ENCODE results near the gene DNAJC3.
"Not testable (repeated sequence)": the region's sequence is repeated elsewhere in the genome, so short reads cannot be mapped to it uniquely, and the experiment has no call there.

The DNAJC3 gene

GRCh38 chr13:95740071-95740978, 63.4 kb downstream of the DNAJC3 start:
- H3K27me3 ChIP-seq (ENCODE audit: control insufficient read depth, insufficient read depth, low read length); DNase-seq (ENCODE audit: low read depth, low spot score); H3K4me3 ChIP-seq (ENCODE audit: low read length); H3K27ac ChIP-seq (ENCODE audit: low read length); H3K36me3 ChIP-seq (ENCODE audit: control insufficient read depth, insufficient read depth, low read length); H3K9me3 ChIP-seq (ENCODE audit: control insufficient read depth, insufficient read depth, low read length); H3K4me1 ChIP-seq (ENCODE audit: control insufficient read depth, insufficient read depth, low read length): not testable (repeated sequence)
- no CpG with 5 or more reads among the region's 37 CpGs for WGBS (ENCODE audit: insufficient coverage, insufficient read length)

DNA sequence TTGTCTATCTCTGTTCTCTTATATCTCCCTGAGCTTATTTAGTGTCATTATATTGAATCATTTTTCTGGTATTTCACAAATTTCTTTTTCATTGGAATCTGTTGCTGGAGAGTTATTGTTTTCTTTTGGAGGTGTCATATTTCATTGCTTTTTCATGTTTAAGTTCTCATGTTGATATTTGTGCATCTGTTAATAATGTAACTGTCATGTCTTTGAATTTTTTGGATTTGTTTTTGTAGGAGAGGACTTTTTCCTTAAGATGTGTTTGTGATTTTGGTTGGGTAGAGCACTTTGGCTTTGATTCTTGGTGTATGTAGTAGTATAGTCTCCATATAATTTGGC, 64.0 kb downstream of the DNAJC3 start:
- H3K4me1 ChIP-seq (ENCODE audit: control insufficient read depth, insufficient read depth, low read length), result 0 out of 2 replicates have a peak, but pooled peaks cover 1% of the 10 kb centered on the region
- H3K9me3 ChIP-seq (ENCODE audit: control insufficient read depth, insufficient read depth, low read length), result no peaks in the 10 kb centered on the region
- no peaks in the 10 kb centered on the region for H3K27me3 ChIP-seq (ENCODE audit: control insufficient read depth, insufficient read depth, low read length)
- no peak overlapping the region for H3K4me3 ChIP-seq (ENCODE audit: low read length)
- no peak for DNase-seq (ENCODE audit: low read depth, low spot score)
- H3K36me3 ChIP-seq (ENCODE audit: control insufficient read depth, insufficient read depth, low read length), result no peaks in the 10 kb centered on the region
- no peak overlapping the region for H3K27ac ChIP-seq (ENCODE audit: low read length)

GRCh38 chr13:95741584-95742563, 64.9 kb downstream of the DNAJC3 start:
- Histone ChIP-seq H3K4me3 (ENCODE audit: low read length) (no peak overlapping the region), H3K27me3 (ENCODE audit: control insufficient read depth, insufficient read depth, low read length) (no peaks in the 10 kb centered on the region), H3K9me3 (ENCODE audit: control insufficient read depth, insufficient read depth, low read length) (no peaks in the 10 kb centered on the region), H3K27ac (ENCODE audit: low read length) (no peak overlapping the region), H3K36me3 (ENCODE audit: control insufficient read depth, insufficient read depth, low read length) (no peaks in the 10 kb centered on the region), H3K4me1 (ENCODE audit: control insufficient read depth, insufficient read depth, low read length) (0 out of 2 replicates have a peak, but pooled peaks cover 1% of the 10 kb centered on the region)
- WGBS (ENCODE audit: insufficient coverage, insufficient read length), result no CpG with 5 or more reads among the region's 4 CpGs
- DNase-seq (ENCODE audit: low read depth, low spot score), result no peak

- Histone ChIP-seq H3K4me3 (ENCODE audit: low read length) (no peak overlapping the region), H3K27ac (ENCODE audit: low read length) (no peak overlapping the region), H3K9me3 (ENCODE audit: control insufficient read depth, insufficient read depth, low read length) (no peaks in the 10 kb centered on the region), H3K36me3 (ENCODE audit: control insufficient read depth, insufficient read depth, low read length) (no peaks in the 10 kb centered on the region), H3K27me3 (ENCODE audit: control insufficient read depth, insufficient read depth, low read length) (no peaks in the 10 kb centered on the region), H3K4me1 (ENCODE audit: control insufficient read depth, insufficient read depth, low read length) (0 out of 2 replicates have a peak, but pooled peaks cover 1% of the 10 kb centered on the region)
- no CpG with 5 or more reads among the region's 3 CpGs for WGBS (ENCODE audit: insufficient coverage, insufficient read length)
- no peak for DNase-seq (ENCODE audit: low read depth, low spot score)
Measured at GRCh38 chr13:95743192-95743591, 66.3 kb downstream of the DNAJC3 start.

DNA sequence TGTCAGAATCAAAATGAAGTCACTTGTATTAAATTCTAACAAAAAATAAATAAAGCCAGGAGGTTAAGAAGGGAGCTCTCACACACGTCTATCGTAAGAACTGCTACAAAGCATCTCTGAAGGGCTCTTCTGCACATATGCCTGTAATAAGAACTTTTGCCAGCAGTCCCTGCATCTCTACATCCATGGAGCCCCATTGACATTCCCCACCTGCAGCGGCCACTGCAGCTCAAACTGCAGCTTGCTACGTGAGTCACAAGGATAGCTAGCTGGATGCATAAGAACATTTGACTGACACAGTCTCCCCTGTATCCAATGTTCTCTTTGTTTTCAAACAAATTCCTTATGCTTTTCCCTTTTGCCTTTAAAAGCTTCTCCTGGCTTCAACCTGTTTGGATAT, 68.3 kb downstream of the DNAJC3 start:
- Histone ChIP-seq H3K36me3 (ENCODE audit: control insufficient read depth, insufficient read depth, low read length) (no peaks in the 10 kb centered on the region), H3K27me3 (ENCODE audit: control insufficient read depth, insufficient read depth, low read length) (no peaks in the 10 kb centered on the region), H3K4me1 (ENCODE audit: control insufficient read depth, insufficient read depth, low read length) (0 out of 2 replicates have a peak, but pooled peaks cover 1% of the 10 kb centered on the region), H3K4me3 (ENCODE audit: low read length) (no peak overlapping the region), H3K9me3 (ENCODE audit: control insufficient read depth, insufficient read depth, low read length) (no peaks in the 10 kb centered on the region), H3K27ac (ENCODE audit: low read length) (no peak overlapping the region)
- no CpG with 5 or more reads among the region's 4 CpGs for WGBS (ENCODE audit: insufficient coverage, insufficient read length)
- DNase-seq (ENCODE audit: low read depth, low spot score), result no peak

- no peaks in the 10 kb centered on the region for H3K36me3 ChIP-seq (ENCODE audit: control insufficient read depth, insufficient read depth, low read length)
- no peak for DNase-seq (ENCODE audit: low read depth, low spot score)
- no peak overlapping the region for H3K27ac ChIP-seq (ENCODE audit: low read length)
- no peak overlapping the region for H3K4me3 ChIP-seq (ENCODE audit: low read length)
- H3K27me3 ChIP-seq (ENCODE audit: control insufficient read depth, insufficient read depth, low read length), result no peaks in the 10 kb centered on the region
- H3K9me3 ChIP-seq (ENCODE audit: control insufficient read depth, insufficient read depth, low read length), result no peaks in the 10 kb centered on the region
- 0 out of 2 replicates have a peak, but pooled peaks cover 1% of the 10 kb centered on the region for H3K4me1 ChIP-seq (ENCODE audit: control insufficient read depth, insufficient read depth, low read length)
- WGBS (ENCODE audit: insufficient coverage, insufficient read length), result no CpG with 5 or more reads among the region's 2 CpGs
Measured at GRCh38 chr13:95745752-95746151, 68.8 kb downstream of the DNAJC3 start.

GRCh38 chr13:95749545-95749944, 72.6 kb downstream of the DNAJC3 start:
- H3K9me3 ChIP-seq (ENCODE audit: control insufficient read depth, insufficient read depth, low read length), result no peaks in the 10 kb centered on the region
- no peaks in the 10 kb centered on the region for H3K4me1 ChIP-seq (ENCODE audit: control insufficient read depth, insufficient read depth, low read length)
- no peak overlapping the region for H3K4me3 ChIP-seq (ENCODE audit: low read length)
- H3K27me3 ChIP-seq (ENCODE audit: control insufficient read depth, insufficient read depth, low read length), result no peaks in the 10 kb centered on the region
- no peaks in the 10 kb centered on the region for H3K36me3 ChIP-seq (ENCODE audit: control insufficient read depth, insufficient read depth, low read length)
- no peak overlapping the region for H3K27ac ChIP-seq (ENCODE audit: low read length)
- no peak for DNase-seq (ENCODE audit: low read depth, low spot score)
- WGBS (ENCODE audit: insufficient coverage, insufficient read length), result no CpG with 5 or more reads among the region's 4 CpGs

GRCh38 chr13:95752677-95753076, 75.7 kb downstream of the DNAJC3 start:
- Histone ChIP-seq H3K9me3 (ENCODE audit: control insufficient read depth, insufficient read depth, low read length) (no peaks in the 10 kb centered on the region), H3K36me3 (ENCODE audit: control insufficient read depth, insufficient read depth, low read length) (no peaks in the 10 kb centered on the region), H3K4me1 (ENCODE audit: control insufficient read depth, insufficient read depth, low read length) (no peaks in the 10 kb centered on the region), H3K4me3 (ENCODE audit: low read length) (no peak overlapping the region), H3K27ac (ENCODE audit: low read length) (no peak overlapping the region), H3K27me3 (ENCODE audit: control insufficient read depth, insufficient read depth, low read length) (no peaks in the 10 kb centered on the region)
- DNase-seq (ENCODE audit: low read depth, low spot score), result no peak
- WGBS (ENCODE audit: insufficient coverage, insufficient read length), result no CpG with 5 or more reads among the region's 2 CpGs

GRCh38 chr13:95754069-95754468, 77.1 kb downstream of the DNAJC3 start:
- H3K27me3 ChIP-seq (ENCODE audit: control insufficient read depth, insufficient read depth, low read length), result no peaks in the 10 kb centered on the region
- WGBS (ENCODE audit: insufficient coverage, insufficient read length), result no CpG with 5 or more reads among the region's 4 CpGs
- no peak overlapping the region for H3K27ac ChIP-seq (ENCODE audit: low read length)
- H3K9me3 ChIP-seq (ENCODE audit: control insufficient read depth, insufficient read depth, low read length), result no peaks in the 10 kb centered on the region
- no peak overlapping the region for H3K4me3 ChIP-seq (ENCODE audit: low read length)
- DNase-seq (ENCODE audit: low read depth, low spot score), result no peak
- no peaks in the 10 kb centered on the region for H3K36me3 ChIP-seq (ENCODE audit: control insufficient read depth, insufficient read depth, low read length)
- H3K4me1 ChIP-seq (ENCODE audit: control insufficient read depth, insufficient read depth, low read length), result no peaks in the 10 kb centered on the region

- no peak for DNase-seq (ENCODE audit: low read depth, low spot score)
- WGBS (ENCODE audit: insufficient coverage, insufficient read length), result no CpG with 5 or more reads among the region's 5 CpGs
- H3K27ac ChIP-seq (ENCODE audit: low read length), result no peak overlapping the region
- no peaks in the 10 kb centered on the region for H3K36me3 ChIP-seq (ENCODE audit: control insufficient read depth, insufficient read depth, low read length)
- H3K4me3 ChIP-seq (ENCODE audit: low read length), result no peak overlapping the region
- no peaks in the 10 kb centered on the region for H3K4me1 ChIP-seq (ENCODE audit: control insufficient read depth, insufficient read depth, low read length)
- H3K27me3 ChIP-seq (ENCODE audit: control insufficient read depth, insufficient read depth, low read length), result no peaks in the 10 kb centered on the region
- no peaks in the 10 kb centered on the region for H3K9me3 ChIP-seq (ENCODE audit: control insufficient read depth, insufficient read depth, low read length)
Measured at GRCh38 chr13:95756072-95756471, 79.1 kb downstream of the DNAJC3 start.

All from iPS DF 6.9 (cell line).